ENCODE data around the gene TLCD1.
"Not testable (repeated sequence)": the region's sequence is repeated elsewhere in the genome, so short reads cannot be mapped to it uniquely, and the experiment has no call there.

The TLCD1 gene

DNA sequence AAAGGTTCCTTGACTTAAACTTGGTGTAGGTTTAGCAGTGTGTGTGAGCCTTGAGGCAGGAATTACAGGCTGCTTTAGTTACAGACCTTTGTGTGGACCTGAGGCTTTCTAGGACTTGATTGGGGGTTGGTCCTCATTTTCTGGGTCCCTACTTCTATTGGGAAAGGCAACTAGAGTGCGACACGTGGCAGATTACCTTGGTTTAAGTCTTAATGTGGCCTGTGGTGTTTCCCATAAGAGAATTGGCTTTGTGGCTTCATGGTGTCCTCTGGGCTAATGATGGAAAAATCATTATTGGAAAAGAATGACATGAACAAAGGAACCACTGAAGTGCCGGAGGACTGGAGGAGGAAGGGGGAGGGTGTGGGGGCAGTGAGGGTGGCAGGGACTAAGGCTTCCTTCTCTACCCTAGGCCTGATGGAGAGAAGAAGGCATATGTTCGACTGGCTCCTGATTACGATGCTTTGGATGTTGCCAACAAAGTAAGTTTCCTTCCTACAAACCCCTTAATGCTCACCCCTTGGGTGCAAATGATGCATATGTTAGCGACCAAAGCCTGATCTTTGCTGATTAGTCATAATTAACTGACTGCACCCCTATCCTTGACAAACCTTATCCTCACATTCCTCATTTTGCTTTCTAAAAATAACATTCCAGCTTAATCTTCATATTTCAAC lies 2.7 kb downstream of the TLCD1 start:
- no peak for DNase-seq (ENCODE audit: low read depth)
- no peak overlapping the region for H3K4me3 ChIP-seq (ENCODE audit: control insufficient read depth, low read depth, low read length)
- TF ChIP-seq, protein P1, sequence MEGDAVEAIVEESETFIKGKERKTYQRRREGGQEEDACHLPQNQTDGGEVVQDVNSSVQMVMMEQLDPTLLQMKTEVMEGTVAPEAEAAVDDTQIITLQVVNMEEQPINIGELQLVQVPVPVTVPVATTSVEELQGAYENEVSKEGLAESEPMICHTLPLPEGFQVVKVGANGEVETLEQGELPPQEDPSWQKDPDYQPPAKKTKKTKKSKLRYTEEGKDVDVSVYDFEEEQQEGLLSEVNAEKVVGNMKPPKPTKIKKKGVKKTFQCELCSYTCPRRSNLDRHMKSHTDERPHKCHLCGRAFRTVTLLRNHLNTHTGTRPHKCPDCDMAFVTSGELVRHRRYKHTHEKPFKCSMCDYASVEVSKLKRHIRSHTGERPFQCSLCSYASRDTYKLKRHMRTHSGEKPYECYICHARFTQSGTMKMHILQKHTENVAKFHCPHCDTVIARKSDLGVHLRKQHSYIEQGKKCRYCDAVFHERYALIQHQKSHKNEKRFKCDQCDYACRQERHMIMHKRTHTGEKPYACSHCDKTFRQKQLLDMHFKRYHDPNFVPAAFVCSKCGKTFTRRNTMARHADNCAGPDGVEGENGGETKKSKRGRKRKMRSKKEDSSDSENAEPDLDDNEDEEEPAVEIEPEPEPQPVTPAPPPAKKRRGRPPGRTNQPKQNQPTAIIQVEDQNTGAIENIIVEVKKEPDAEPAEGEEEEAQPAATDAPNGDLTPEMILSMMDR (IDR thresholded peaks at IDR 0.05; ENCODE audit: control insufficient read depth, insufficient read depth, low read depth, low read length, missing control alignments), result no peak

DNA sequence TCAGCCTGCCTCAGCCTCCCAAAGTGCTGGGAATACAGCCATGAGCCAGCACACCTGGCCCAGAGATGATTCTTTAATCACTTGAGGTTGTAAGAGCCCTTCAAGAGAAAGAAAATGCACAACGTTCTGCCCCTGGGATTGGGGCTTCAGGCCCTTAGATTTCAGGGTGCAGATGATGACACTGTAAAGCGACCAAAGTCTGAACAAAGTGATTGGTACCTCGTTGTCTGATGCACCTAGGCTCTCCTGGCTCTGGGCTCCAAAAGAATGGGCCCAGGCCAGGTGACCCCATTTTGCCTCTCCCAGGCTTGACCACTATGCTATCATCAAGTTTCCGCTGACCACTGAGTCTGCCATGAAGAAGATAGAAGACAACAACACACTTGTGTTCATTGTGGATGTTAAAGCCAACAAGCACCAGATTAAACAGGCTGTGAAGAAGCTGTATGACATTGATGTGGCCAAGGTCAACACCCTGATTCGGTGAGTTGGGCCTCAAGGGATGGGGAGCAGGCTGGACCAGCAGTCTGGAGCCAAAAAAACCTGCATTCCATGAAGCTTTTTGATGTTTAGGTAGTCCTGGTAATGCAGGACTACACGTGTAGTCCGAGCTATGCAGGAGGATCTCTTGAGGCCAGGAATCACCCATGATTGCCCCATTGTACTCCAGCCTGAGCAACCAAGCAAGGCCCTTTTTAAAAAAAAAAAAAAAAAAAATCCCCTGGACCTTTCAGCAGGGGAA lies 3.4 kb downstream of the TLCD1 start:
- DNase-seq (ENCODE audit: low read depth), result no peak
- no peak overlapping the region for H3K4me3 ChIP-seq (ENCODE audit: control insufficient read depth, low read depth, low read length)
- TF ChIP-seq, protein P1 (IDR thresholded peaks at IDR 0.05; ENCODE audit: control insufficient read depth, insufficient read depth, low read depth, low read length, missing control alignments), result no peak

DNA sequence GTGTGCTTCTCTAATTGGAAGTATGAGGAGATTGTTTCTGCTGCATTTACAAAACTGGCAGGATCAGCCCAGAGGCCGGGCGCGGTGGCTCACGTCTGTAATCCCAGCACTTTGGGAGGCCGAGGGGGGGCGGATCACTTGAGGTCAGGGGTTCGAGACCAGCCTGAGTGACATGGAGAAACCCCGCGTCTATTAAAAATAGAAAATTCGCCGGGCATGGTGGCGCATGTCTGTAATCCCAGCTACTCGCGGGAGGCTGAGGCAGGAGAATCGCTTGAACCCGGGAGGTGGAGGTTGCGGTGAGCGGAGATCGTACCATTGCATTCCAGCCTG lies 5.1 kb downstream of the TLCD1 start:
- not testable (repeated sequence) for DNase-seq (ENCODE audit: low read depth)
- peak overlapping the region; percentile 84 for H3K4me3 ChIP-seq (ENCODE audit: control insufficient read depth, low read depth, low read length)

DNA sequence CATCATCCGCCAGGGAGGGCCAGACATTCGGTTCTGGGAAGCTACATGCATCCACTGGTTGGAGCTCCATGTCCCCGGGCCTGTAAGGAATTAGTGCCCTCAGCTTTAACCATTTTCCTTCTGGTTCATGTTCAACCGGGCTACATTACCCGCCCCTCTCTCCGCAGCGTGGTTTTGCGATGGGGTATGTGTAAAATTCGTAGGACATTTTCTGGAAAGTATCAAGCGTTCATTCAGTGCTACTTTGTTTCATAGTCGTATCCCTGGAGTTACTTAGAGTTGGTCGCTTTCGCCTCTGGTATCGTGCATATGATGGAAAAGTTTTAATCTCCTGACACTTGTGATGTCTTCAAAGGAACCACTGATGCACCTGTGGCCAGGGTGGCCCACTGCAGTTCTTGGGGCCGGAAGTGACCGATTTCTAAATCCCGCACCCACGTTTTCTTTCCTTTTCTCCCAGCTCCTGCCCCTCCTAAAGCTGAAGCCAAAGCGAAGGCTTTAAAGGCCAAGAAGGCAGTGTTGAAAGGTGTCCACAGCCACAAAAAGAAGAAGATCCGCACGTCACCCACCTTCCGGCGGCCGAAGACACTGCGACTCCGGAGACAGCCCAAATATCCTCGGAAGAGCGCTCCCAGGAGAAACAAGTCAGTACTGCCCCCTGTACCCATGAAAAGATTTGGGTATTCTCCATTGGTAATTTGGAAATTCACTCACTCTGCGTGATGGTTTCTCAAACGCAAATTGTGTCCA lies 5.6 kb downstream of the TLCD1 start:
- DNase-seq (ENCODE audit: low read depth), result no peak
- peak overlapping the region; percentile 84 for H3K4me3 ChIP-seq (ENCODE audit: control insufficient read depth, low read depth, low read length)
- TF ChIP-seq, protein P1 (IDR thresholded peaks at IDR 0.05; ENCODE audit: control insufficient read depth, insufficient read depth, low read depth, low read length, missing control alignments), result peak; percentile 17

DNA sequence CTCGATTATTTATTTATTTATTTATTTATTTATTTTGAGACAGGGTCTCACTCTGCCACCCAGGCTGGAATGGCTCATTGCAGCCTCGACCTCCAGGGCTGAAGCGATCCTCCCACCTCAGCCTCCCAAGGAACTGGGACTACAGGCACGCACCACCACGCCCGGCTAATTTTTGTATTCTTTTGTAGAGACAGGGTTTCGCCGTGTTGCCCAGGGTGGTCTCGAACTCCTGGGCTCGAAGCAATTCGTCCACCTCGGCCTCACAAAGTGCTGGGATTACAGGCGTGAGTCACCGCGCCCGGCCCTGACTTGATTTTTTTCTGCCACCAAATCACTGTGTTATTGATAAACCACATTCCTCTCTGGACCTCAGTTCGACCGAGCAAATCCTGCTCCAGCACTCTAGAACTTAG lies 7.0 kb downstream of the TLCD1 start:
- TF ChIP-seq, protein P1 (IDR thresholded peaks at IDR 0.05; ENCODE audit: control insufficient read depth, insufficient read depth, low read depth, low read length, missing control alignments), result no peak
- no peak for DNase-seq (ENCODE audit: low read depth)
- peak overlapping the region; percentile 32 for H3K4me3 ChIP-seq (ENCODE audit: control insufficient read depth, low read depth, low read length)

DNA sequence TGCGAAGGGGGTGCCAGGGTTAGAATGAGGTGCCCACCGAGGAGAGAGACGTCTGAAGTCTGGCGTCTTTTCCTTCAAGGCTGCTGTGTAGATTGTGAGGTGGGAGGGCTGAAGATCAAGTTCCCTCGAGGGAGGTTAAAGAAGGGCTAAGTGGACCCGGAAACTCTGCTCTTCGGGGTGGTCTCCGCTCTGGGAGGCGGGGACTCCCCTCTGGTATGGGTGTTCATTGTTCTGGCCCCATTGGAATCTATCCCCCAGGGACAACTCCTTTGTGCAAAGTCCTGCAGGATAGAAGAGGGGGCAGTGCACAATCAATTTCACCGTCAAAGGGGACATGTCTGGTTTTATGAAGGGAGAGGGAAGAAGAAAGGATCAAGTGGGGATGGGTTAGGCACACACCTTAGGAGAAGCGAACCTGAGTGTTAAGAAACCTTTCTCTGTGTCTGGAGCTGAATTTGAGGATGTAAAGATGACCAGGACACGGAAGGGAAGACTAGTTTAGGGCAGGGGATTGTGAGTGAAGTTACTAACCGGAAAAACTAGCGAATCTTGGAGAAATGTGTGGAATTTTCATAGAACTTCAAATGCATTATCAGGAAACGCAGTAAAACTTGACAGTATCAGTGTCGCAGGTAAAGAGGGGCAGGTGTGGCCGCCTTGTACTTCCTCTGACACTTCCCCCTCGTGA lies 7.6 kb downstream of the TLCD1 start:
- no peak for DNase-seq (ENCODE audit: low read depth)
- peak overlapping the region; percentile 58 for H3K4me3 ChIP-seq (ENCODE audit: control insufficient read depth, low read depth, low read length)
- TF ChIP-seq, protein P1 (IDR thresholded peaks at IDR 0.05; ENCODE audit: control insufficient read depth, insufficient read depth, low read depth, low read length, missing control alignments), result no peak

All from AG09309 (cell line).